ENCODE measurements around the gene C1orf116.

DNA sequence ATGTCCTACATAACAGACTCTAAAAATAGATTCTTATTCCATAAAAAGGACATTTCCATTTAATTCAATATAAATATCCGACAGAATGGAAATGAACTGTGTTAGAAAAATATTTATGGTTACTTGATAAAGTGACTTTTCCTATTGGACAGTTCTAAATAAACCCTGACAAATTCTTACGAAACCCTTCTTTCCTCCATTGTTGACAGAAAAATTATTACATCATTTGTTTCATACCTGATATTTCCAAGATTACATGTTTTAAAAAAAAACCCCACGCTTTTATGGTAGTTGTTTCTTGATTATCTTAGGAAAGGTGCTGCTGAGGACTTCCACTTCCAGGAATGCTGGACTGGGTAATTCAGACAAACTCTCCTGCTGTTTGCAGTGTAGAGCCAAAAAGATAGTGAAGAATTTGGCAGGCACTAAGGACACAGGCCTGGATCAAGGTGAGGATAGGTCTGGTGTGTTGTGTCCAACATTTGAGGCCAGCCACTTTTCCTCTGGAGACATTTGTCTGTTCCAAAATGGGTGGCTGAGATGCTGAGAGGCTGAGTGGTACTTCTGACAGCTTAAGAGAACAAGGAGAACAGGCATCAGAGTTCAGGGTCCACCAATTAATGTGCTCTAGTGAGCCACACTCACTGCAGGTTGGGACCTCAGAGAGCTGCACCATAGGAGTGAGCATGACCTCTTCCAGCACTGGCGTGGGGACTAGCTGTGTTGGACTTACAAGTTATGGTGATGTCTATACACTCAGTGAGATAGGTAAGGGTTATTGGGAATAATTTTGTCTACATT is 7.0 kb upstream of the C1orf116 start:
- TF ChIP-seq ARNTL (CRISPR knock-in tag; IDR thresholded peaks at IDR 0.05; ENCODE audit: borderline replicate concordance, low read depth) (no peak), CSDC2 (CRISPR knock-in tag; IDR thresholded peaks at IDR 0.05) (no peak)

Data from SK-N-SH treated with all-trans-retinoic acid at 6 μM for 48 hours (cell line).